WERI-Rb-1 (cell line): ENCODE measurements around the gene NACA.
"Not testable (repeated sequence)": the region's sequence is repeated elsewhere in the genome, so short reads cannot be mapped to it uniquely, and the experiment has no call there.

Experiments
- DNase-seq: peaks from one replicate; pipeline ENCODE4 v3.0.0-alpha.2; 2020
- H3K27ac ChIP-seq: fragments of 250-450 bp; sonication (Bioruptor Pico); 2 replicates; pipeline ENCODE4 v1.5.1; 2020; ENCODE audit warnings: mild to moderate bottlenecking, moderate library complexity
- H3K27me3 ChIP-seq: fragments of 250-450 bp; sonication (Bioruptor Pico); 2 replicates; pipeline ENCODE4 v1.5.1; 2021; ENCODE audit warnings: mild to moderate bottlenecking, low read depth, moderate library complexity; ENCODE audit not compliant: insufficient read depth, severe bottlenecking
- H3K36me3 ChIP-seq: fragments of 250-450 bp; sonication (Bioruptor Pico); 2 replicates; pipeline ENCODE4 v1.5.1; 2020; ENCODE audit warnings: mild to moderate bottlenecking, moderate library complexity
- H3K4me3 ChIP-seq: 2 replicates; pipeline ENCODE4 v1.5.1; 2011; ENCODE audit warnings: low read depth, mild to moderate bottlenecking, control low read depth, low read length
- H3K9me3 ChIP-seq: fragments of 250-450 bp; sonication (Bioruptor Pico); 2 replicates; pipeline ENCODE4 v1.5.1; 2021; ENCODE audit warnings: mild to moderate bottlenecking, moderate library complexity; ENCODE audit not compliant: severe bottlenecking
- TF ChIP-seq, protein P1 (sequence below): IDR thresholded peaks from 2 replicates; pipeline ENCODE4 v1.5.1; 2011; ENCODE audit warnings: low read depth, mild to moderate bottlenecking, control low read depth, inconsistent platforms, low read length

The NACA gene

DNA sequence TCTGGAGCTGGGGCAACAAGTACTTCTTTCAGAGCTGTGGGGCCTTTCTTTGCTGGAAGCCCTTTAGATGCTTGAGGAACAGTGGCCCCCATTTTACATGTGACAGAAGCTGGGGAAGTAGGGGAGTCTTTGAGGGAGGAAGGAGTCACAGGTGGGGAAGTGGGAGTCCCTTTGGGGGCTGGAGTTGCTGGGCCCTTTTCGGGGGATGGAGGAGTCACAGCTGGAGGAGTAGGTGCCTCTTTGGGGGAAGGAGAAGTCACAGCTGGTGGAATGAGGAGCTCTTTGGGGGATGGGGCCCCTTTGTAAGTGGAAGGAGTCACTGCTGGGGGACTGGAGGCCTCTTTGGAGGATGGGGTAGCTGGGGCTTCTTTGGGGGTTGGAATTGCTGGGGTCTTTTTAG lies 8.6 kb downstream of the NACA start:
- H3K36me3 ChIP-seq, result peaks cover 78% of the 10 kb centered on the region
- H3K27ac ChIP-seq, result no peak overlapping the region
- TF ChIP-seq, protein P1, sequence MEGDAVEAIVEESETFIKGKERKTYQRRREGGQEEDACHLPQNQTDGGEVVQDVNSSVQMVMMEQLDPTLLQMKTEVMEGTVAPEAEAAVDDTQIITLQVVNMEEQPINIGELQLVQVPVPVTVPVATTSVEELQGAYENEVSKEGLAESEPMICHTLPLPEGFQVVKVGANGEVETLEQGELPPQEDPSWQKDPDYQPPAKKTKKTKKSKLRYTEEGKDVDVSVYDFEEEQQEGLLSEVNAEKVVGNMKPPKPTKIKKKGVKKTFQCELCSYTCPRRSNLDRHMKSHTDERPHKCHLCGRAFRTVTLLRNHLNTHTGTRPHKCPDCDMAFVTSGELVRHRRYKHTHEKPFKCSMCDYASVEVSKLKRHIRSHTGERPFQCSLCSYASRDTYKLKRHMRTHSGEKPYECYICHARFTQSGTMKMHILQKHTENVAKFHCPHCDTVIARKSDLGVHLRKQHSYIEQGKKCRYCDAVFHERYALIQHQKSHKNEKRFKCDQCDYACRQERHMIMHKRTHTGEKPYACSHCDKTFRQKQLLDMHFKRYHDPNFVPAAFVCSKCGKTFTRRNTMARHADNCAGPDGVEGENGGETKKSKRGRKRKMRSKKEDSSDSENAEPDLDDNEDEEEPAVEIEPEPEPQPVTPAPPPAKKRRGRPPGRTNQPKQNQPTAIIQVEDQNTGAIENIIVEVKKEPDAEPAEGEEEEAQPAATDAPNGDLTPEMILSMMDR, result no peak
- H3K4me3 ChIP-seq, result no peak overlapping the region
- H3K27me3 ChIP-seq, result no peaks in the 10 kb centered on the region
- no peak for DNase-seq
- no peaks in the 10 kb centered on the region for H3K9me3 ChIP-seq

DNA sequence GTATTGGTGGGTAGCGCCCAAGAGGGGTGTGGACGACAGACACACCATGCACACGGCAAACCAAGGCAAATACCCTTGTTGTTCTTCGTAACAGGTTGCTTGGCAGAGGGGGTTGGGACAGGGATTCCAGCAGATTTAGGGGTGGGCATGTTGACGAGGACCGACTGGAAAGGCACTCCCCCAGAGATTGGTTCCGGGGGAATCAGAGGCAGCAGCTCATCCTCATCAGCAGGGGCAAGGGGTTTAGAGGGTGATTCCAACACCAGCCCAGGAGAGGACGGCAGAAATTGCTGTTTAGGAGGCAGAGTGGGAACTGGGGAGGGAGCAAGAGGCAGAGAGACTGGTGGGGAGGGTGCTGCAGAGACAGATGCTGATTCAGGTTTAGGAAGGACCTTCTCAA lies 9.3 kb downstream of the NACA start:
- Histone ChIP-seq H3K36me3 (peaks cover 78% of the 10 kb centered on the region), H3K27ac (no peak overlapping the region), H3K4me3 (no peak overlapping the region), H3K27me3 (no peaks in the 10 kb centered on the region), H3K9me3 (no peaks in the 10 kb centered on the region)
- no peak for DNase-seq
- TF ChIP-seq, protein P1, result no peak

DNA sequence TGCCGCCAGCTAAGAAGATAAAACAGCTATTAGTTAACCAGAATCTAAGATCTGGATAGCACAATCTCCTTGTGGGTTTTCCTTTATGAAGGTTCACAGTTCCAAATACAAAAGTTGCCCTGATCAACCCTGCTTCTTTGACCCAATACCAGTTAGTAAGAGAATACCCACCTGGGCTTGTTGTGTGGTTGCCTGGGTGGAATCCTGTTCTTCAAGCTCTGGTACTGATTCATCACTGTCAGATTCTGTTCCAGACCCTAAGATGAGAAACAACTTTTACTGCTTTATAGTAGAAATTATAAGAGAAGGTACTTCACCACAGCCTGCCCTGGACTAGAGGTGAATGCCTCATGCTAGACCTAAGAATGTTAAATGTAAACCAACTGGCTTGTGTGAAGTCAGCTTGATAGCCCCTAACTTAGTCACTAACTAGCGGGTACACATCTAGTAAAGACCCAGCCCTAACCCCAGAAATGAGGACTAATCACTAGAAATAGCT lies 10.6 kb downstream of the NACA start:
- TF ChIP-seq, protein P1, result no peak
- Histone ChIP-seq H3K27ac (no peak overlapping the region), H3K9me3 (no peaks in the 10 kb centered on the region), H3K27me3 (no peaks in the 10 kb centered on the region), H3K4me3 (no peak overlapping the region), H3K36me3 (peaks cover 66% of the 10 kb centered on the region)
- no peak for DNase-seq

DNA sequence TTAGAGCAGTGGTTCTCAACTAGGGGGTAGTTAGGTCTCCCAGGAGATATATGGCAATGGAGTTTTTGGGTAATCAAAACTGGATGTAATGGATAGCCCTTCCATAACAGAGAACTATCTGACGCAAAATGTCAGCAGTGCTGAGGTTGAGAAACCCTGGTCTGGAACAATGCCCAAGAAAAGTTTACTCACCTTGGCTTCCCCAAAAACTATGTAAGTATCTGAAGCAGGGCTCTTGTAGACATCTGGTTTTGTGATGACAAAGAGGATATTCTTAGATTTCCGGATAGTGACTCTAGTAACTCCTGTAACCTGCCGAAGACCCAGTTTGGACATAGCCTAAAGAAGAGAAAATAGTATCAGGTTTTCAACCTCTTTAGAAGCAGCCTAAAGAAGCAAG lies 11.8 kb downstream of the NACA start:
- DNase-seq, result no peak
- H3K36me3 ChIP-seq, result peaks cover 58% of the 10 kb centered on the region
- H3K4me3 ChIP-seq, result no peak overlapping the region
- H3K27me3 ChIP-seq, result no peaks in the 10 kb centered on the region
- TF ChIP-seq, protein P1, result no peak
- H3K9me3 ChIP-seq, result no peaks in the 10 kb centered on the region
- no peak overlapping the region for H3K27ac ChIP-seq

DNA sequence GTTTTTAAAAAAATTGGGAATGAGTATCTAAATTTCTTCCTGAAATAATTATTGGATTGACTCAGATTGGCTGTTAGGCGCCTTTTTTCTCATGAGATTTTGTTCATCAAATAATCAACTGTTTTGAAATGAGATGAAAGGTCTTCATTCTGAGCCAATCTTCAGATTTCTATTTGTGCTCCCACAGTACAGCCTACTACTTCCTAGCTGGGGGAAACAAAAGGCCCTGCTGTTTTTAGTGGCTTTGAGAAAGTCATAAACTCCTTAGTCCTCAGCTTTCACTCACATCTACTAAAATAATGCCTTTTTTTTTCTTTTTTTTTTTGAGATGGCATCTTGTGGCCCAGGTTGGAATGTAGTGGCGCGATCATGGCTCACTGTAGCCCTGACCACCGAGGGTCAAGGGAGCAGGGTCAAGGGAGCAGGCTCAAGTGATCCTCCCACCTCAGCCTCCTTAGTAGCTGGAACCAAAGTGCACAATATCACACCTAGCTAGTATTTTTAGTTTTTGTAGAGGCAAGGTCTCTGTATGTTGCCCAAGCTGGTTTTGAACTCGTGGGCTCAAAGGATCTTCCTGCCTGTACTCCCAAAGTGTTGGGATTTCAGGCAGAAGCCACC lies 15.2 kb downstream of the NACA start:
- Histone ChIP-seq H3K27me3 (no peaks in the 10 kb centered on the region), H3K4me3 (no peak overlapping the region), H3K36me3 (peaks cover 41% of the 10 kb centered on the region), H3K9me3 (no peaks in the 10 kb centered on the region), H3K27ac (no peak overlapping the region)
- TF ChIP-seq, protein P1, result no peak
- DNase-seq, result no peak

DNA sequence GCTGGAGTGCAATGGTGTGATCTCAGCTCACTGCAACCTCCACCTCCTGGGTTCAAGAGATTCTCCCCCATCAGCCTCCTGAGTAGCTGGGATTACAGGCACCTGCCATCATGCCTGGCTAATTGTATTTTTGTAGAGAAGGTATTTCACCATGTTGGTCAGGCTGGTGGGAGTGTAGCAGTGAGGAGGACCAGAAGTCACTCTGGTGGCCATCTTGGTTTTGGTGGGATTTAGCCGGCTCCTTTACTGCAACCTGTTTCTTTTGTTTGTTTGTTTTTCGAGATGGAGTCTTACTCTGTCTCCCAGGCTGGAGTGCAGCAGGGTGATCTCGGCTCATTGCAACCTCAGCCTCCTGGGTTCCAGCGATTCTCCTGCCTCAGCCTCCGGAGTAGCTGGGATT lies 20.6 kb downstream of the NACA start:
- not testable (repeated sequence) for H3K36me3 ChIP-seq, H3K9me3 ChIP-seq, H3K27me3 ChIP-seq, DNase-seq, H3K27ac ChIP-seq, H3K4me3 ChIP-seq
